HG02759 (cell line): ENCODE results near the gene ASB13.

Experiments used
- ATAC-seq: cut with Tn5 transposase; IDR thresholded peaks from one replicate; pipeline ENCODE4 v1.9.1; 2021; ENCODE audit warnings: mild to moderate bottlenecking, moderate library complexity; ENCODE audit not compliant: unreplicated experiment

Gene ASB13

GRCh38 chr10:5648494-5649457 lies 17.6 kb downstream of the ASB13 start:
- ATAC-seq: no peak

- no peak for ATAC-seq
Observed at GRCh38 chr10:5647507-5648240, 18.7 kb downstream of the ASB13 start.

DNA sequence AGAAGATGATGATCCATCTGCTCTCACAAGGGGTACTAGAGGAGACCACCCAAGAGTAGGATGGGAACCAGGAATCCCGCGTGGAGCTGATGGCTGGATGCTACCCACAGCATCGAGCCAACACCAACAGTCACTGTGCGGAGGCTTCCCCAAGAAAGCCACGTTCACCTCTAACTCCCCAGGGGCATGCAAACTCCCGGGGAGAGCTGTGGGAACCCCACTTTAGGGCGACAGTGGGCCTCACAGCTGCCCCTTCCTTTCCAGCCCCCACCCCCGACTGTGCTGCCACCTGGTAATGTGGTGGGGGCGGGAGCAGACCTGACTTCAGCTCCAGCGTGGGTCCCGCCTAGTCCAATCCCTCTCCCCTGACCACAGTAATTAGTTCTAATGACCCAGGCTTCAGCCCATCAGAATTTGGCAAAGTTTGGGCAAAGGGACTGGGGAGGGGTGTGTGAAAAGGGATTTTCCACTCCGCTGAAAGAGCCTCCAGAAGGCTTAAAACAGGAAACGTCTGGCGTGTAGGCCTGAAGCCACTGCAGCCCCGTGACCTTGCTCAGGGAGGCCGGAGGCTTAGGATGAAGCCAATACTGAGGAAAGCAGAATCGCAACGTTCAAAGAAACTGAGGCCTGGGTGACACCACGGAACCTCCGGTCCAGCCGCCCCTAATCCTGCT lies 20.3 kb downstream of the ASB13 start:
- ATAC-seq: no peak

- no peak for ATAC-seq
Observed at GRCh38 chr10:5645375-5645774, 21.0 kb downstream of the ASB13 start.

GRCh38 chr10:5644930-5645329 lies 21.5 kb downstream of the ASB13 start:
- no peak for ATAC-seq

- no peak for ATAC-seq
Observed at GRCh38 chr10:5643346-5644067, 22.9 kb downstream of the ASB13 start.

DNA sequence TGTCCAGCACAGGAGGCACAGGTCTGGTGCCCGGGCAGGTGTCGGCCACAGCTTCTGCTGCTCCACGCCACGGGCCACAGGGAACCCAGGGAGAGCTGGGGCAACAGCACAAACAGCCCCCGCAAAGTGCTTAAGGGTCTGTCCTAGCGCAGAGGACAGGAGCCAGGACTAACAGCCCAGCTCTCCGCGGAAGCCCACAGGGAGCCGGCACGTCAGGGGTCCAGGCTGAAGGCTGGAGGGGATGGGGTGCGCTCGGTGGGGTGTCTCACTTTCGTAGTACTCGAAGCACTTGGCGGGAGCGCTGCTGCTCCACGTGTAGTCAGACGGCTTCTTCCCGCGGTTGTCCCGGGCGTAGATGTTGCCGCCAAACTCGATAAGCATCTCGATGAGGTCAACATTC lies 24.9 kb downstream of the ASB13 start:
- no peak for ATAC-seq

GRCh38 chr10:5640501-5640900 lies 25.9 kb downstream of the ASB13 start:
- no peak for ATAC-seq

- no peak for ATAC-seq
Observed at GRCh38 chr10:5640036-5640435, 26.4 kb downstream of the ASB13 start.

DNA sequence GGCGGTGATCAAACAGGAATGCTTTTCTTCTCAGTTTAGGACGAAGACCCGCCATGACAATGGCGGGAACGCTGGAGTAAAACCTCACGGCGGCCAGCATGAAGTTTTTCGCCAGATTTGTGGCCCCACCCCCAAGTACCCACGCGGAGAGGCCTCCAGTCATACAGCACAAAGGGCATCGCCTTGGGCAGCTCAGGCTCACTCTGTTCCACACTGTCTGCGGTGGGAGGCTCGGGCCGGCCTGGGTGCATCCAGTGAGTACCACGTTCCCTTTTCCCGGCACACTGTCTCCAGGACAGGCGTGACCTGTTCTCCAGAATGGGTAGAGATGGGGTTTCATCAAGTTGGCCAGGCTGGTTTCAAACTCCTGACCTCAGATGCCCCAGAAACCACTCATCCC lies 27.3 kb downstream of the ASB13 start:
- no peak for ATAC-seq

- ATAC-seq: no peak
Observed at GRCh38 chr10:5638494-5638893, 27.9 kb downstream of the ASB13 start.

- ATAC-seq: no peak
Observed at GRCh38 chr10:5634918-5635317, 31.5 kb downstream of the ASB13 start.

GRCh38 chr10:5633166-5633749 lies 33.1 kb downstream of the ASB13 start:
- no peak for ATAC-seq

DNA sequence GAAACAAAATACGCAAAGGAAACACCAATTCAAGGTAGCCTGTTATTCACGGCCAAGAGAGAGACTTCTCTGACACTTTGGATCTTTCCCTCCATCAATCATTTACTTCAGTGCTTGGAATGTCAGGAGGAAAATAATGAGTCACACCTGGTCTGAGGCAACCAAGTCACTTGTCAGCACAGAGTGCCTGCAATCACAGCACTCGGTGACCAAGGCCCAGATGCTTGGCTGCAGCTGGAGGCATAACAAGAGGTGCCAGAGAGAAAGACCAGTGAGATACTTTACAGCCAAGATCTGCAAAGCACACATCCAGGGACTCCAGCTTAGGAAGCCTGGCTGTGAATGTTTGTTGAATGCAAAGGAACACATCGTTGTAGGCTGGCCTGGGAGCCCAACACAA lies 33.9 kb downstream of the ASB13 start:
- ATAC-seq: no peak

DNA sequence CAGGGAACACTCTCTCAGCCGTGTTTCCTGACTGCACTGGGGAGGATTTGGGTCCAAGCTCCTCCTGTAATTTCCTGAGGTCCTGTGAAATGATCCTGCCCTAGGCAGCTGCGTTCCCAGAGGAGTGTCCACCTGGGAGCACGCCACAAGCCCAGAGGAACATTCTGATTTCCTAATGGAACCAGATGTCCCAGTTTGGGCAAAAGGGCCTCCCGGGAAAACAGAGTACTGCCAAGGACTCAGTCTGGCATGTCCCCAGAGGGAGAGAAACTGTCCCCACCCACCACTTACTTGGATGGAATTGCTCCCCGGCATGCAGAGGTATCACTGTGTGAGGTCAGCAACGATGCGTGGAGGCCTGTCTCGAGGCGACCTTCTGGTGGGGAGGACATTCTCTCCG lies 34.5 kb downstream of the ASB13 start:
- no peak for ATAC-seq

DNA sequence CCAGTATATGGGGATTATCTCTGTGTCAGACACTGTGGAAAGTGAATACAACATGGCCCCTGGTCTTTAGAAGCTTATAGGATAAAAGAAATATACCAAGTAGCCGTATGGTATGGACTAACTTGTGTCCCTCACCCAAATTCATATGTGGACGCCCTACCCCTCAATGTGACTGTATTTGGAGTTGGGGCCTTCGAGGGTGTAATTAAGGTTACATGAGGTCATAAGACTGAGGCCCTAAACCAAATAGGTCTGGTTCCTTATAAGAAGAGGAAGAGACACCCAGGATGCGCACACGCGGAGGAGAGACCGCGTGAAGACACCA lies 36.3 kb downstream of the ASB13 start:
- ATAC-seq: peak; percentile 4

GRCh38 chr10:5629303-5630111 lies 36.9 kb downstream of the ASB13 start:
- ATAC-seq: peak; percentile 83

DNA sequence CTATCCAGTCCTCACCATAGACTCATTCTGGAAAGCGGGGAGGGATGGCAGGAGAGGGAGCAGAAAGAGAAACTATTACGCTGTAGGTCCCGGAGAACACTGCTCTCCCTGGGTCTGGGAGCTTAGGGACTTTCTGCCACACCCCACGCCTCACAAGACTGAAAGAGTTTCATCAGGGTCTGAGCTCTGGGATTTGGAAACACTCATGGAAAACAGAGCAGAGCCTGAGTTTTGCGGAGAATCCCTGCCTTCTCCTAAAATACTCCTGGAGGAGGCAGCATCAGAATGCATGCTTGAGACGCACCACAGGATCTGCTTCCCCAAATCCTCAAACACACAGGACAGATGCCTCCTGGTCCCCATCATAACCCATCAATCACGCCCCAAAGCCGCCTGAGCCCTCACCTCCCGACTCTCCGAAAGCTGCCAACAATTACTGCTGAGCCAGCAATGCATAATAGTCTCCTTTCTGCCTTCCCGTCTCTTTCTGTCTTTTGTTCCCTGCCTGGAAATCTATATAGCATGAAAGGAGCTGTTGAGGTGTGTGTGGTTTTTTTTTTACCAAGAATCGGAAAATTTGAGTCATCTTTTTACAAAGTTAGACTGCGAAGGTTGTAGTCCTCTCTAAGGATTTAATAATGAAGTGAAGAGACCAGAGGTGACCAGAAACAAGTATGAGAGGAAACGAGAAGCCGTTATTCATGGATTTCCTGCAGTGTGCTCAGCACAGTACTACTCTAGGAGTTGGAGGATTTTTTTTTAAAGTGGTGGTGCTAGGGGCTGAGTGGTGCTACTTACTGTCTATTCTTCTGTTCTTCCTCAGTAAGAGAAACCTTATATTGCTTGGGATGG lies 37.7 kb downstream of the ASB13 start:
- ATAC-seq: no peak

DNA sequence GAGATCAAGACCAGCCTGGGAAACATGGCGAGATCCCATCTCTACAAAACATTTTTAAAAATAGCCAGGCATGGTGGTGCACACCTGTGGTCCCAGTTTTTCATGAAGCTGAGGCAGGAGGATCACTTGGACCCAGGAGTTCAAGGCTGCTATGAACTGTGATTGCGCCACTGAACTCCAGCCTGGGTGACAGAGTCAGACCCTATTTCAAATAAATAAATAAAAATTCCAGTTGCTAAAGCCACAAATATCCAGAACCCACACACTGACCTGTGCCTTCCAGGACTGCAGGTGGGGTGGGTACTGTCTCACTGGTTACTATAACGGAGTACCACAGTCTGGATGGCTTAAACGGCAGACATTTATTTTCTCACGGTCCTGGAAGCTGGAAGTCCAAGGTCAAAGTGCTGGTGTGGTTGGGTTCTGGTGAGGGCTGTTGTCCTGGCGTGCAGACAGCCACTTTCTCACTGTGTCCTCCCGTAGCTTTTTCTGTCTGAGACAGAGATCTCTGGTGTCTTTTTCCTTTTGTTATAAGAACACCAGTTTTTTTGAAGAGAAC lies 38.8 kb downstream of the ASB13 start:
- ATAC-seq: no peak
